ENCODE data around the gene SMAD2. TPM values are rescaled to one million over a fixed set of nuclear protein-coding genes. Genes with fewer than 3 reads are reported as not detected.

Gene SMAD2
- total RNA-seq, 1 experiment from 2014 or later: 121 TPM

- H3K79me1 ChIP-seq (ENCODE audit: insufficient read depth, low read depth, low read length, poor library complexity, severe bottlenecking): peaks cover 7% of the 10 kb centered on the region
- H3T11ph ChIP-seq (ENCODE audit: low read length): no peak overlapping the region
- no peak overlapping the region for H3K18ac ChIP-seq (ENCODE audit: insufficient read length, low read depth, low read length)
- no peaks in the 10 kb centered on the region for H4K20me1 ChIP-seq (ENCODE audit: control insufficient read depth, insufficient read depth, insufficient read length)
- no peak overlapping the region for H3K27ac ChIP-seq (ENCODE audit: insufficient read length, low read depth, low read length)
- H2AK5ac ChIP-seq (ENCODE audit: insufficient read length, low read length): no peak overlapping the region
- peaks cover 6 to 24% (median 22%) of the 10 kb centered on the region in 3 experiments; a peak in 6 of 7 replicates for H3K36me3 Mint-ChIP-seq (ENCODE audit: insufficient read depth in 1 of 3, low read depth in 3 of 3)
- H3K27ac Mint-ChIP-seq: no peak overlapping the region; a peak in 2 of 7 replicates
- no peak overlapping the region for H3K4me3 Mint-ChIP-seq
- no peaks in the 10 kb centered on the region for H3K27me3 Mint-ChIP-seq (ENCODE audit: low read depth)
- no peak for DNase-seq
- H2BK120ac ChIP-seq (ENCODE audit: low read depth, low read length, poor library complexity, severe bottlenecking): no peak overlapping the region
- no peak overlapping the region for H4K91ac ChIP-seq (ENCODE audit: insufficient read length, low read depth, low read length)
- H3K23ac ChIP-seq (ENCODE audit: insufficient read length, low read depth, low read length): no peak overlapping the region
- no peak overlapping the region for H4K5ac ChIP-seq (ENCODE audit: insufficient read length, low read depth, low read length)
- H4K8ac ChIP-seq (replicated peaks; ENCODE audit: insufficient read length, low read depth, low read length): no peak overlapping the region
- H3K9me3 ChIP-seq (ENCODE audit: control insufficient read depth, low read depth, low read length): no peaks in the 10 kb centered on the region
- no peak overlapping the region for H3K56ac ChIP-seq (ENCODE audit: insufficient read length, low read depth, low read length)
- H3K9me3 Mint-ChIP-seq: no peaks in the 10 kb centered on the region; a peak in 1 of 5 replicates
- no peak overlapping the region for H2BK15ac ChIP-seq (ENCODE audit: low read depth, low read length)
- H3K4me2 ChIP-seq (ENCODE audit: insufficient read depth, insufficient read length, low read length): no peak overlapping the region
- no CpG with 5 or more reads among the region's 3 CpGs for WGBS (ENCODE audit: extremely low coverage, insufficient read length, low lambda C conversion rate)
- peaks cover 3% of the 10 kb centered on the region for H3K4me1 ChIP-seq (ENCODE audit: insufficient read depth, low read length)
- no peak overlapping the region for H2BK20ac ChIP-seq (ENCODE audit: low read depth, low read length, poor library complexity, severe bottlenecking)
- no peak overlapping the region for H2AFZ ChIP-seq (ENCODE audit: low read length)
- H2BK12ac ChIP-seq (ENCODE audit: insufficient read length, low read depth, low read length): no peak overlapping the region
- H3K27me3 ChIP-seq (ENCODE audit: insufficient read depth, low read length): no peaks in the 10 kb centered on the region
- H3K4me1 Mint-ChIP-seq: peaks cover 86 to 87% of the 10 kb centered on the region in 2 experiments
- H3K14ac ChIP-seq (ENCODE audit: insufficient read depth, low read length): no peak overlapping the region
- H3K9ac ChIP-seq (ENCODE audit: extremely low read depth, insufficient read length, low read length): no peak overlapping the region
- H2BK5ac ChIP-seq (ENCODE audit: insufficient read length, low read length): no peak overlapping the region
- no peak overlapping the region for H3K4ac ChIP-seq (ENCODE audit: low read depth, low read length)
- no peak for TF ChIP-seq CTCF (conservative IDR thresholded peaks at IDR 0.05)
- H3K23me2 ChIP-seq (ENCODE audit: insufficient read length, low read depth, low read length, poor library complexity, severe bottlenecking): no peaks in the 10 kb centered on the region
- peaks cover 17% of the 10 kb centered on the region for H3K79me2 ChIP-seq (ENCODE audit: insufficient read depth, low read length)
Measured at GRCh38 chr18:47898055-47898454, 32.4 kb downstream of the SMAD2 start.

Measured in H9 (cell line).